SK-N-MC (cell line): Measurements from ENCODE around the gene SERINC2.

Experiments
- EZH2 ChIP-seq: fragments of 200-600 bp; sonication (generic); IDR thresholded peaks from one replicate; pipeline ENCODE4 v1.6.1; 2017; ENCODE audit warnings: antibody characterized with exemption
- POLR2AphosphoS5 ChIP-seq: IDR thresholded peaks from 2 replicates; pipeline ENCODE4 v1.6.1; 2012; ENCODE audit warnings: mild to moderate bottlenecking, low read depth, low read length, borderline replicate concordance

DNA sequence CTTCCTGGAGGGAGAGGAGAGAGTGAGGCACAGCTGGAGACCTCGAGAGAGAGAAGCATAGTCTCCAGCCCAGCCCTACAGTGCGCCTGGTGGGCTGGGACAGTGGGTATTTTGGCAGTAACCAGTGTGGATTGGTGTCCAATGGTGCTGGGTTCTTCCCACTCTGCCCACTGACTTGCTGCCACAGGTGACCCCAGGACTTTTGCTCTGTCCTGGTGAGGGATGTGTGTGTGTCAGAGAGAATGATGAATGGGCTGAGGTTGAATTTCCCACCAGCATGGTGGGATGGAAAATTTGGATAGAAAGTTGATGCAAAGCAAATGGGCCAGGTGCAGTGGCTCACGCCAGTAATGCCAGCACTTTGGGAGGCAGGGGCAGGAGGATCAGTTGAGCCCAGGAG, 26.3 kb downstream of the SERINC2 start:
- TF ChIP-seq EZH2 (no peak), POLR2AphosphoS5 (no peak)
